GM13977 (cell line): ENCODE measurements around the gene ARHGEF3.

Experiments used
- DNase-seq: peaks from one replicate; pipeline ENCODE4 v3.0.0; 2012; ENCODE audit warnings: low spot score
- in situ Hi-C: fragments of 300-500 bp; cut with MboI; formaldehyde crosslinking; loops from one replicate; pipeline ENCODE4 v1.12.0; 2022; ENCODE audit warnings: low sequenced_read_pairs, low pct_unique_long_range_greater_than_20kb, mixed read lengths, inconsistent platforms; ENCODE audit not compliant: unreplicated experiment
- TF ChIP-seq, protein P1 (sequence below): IDR thresholded peaks from 2 replicates; pipeline ENCODE4 v1.5.1; 2012; ENCODE audit warnings: mild to moderate bottlenecking, control low read depth; ENCODE audit not compliant: insufficient read depth; ENCODE audit errors: extremely low read depth, missing control alignments

ARHGEF3 gene

GRCh38 chr3:56830884-56831283 lies 29.1 kb upstream of the ARHGEF3 start:
- TF ChIP-seq, protein P1, sequence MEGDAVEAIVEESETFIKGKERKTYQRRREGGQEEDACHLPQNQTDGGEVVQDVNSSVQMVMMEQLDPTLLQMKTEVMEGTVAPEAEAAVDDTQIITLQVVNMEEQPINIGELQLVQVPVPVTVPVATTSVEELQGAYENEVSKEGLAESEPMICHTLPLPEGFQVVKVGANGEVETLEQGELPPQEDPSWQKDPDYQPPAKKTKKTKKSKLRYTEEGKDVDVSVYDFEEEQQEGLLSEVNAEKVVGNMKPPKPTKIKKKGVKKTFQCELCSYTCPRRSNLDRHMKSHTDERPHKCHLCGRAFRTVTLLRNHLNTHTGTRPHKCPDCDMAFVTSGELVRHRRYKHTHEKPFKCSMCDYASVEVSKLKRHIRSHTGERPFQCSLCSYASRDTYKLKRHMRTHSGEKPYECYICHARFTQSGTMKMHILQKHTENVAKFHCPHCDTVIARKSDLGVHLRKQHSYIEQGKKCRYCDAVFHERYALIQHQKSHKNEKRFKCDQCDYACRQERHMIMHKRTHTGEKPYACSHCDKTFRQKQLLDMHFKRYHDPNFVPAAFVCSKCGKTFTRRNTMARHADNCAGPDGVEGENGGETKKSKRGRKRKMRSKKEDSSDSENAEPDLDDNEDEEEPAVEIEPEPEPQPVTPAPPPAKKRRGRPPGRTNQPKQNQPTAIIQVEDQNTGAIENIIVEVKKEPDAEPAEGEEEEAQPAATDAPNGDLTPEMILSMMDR, result no peak
- in situ Hi-C loops, result loop anchor here (25.0 kb wide), 1 partner anchor 156 kb away; no protein-coding TSS in a partner anchor
- no peak for DNase-seq

- TF ChIP-seq, protein P1, result no peak
- DNase-seq, result no peak
- in situ Hi-C loops, result loop anchor here (25.0 kb wide), 1 partner anchor 158 kb away; no protein-coding TSS in a partner anchor
These were observed 27.8 kb upstream of the ARHGEF3 start for GRCh38 chr3:56829533-56829932.

DNA sequence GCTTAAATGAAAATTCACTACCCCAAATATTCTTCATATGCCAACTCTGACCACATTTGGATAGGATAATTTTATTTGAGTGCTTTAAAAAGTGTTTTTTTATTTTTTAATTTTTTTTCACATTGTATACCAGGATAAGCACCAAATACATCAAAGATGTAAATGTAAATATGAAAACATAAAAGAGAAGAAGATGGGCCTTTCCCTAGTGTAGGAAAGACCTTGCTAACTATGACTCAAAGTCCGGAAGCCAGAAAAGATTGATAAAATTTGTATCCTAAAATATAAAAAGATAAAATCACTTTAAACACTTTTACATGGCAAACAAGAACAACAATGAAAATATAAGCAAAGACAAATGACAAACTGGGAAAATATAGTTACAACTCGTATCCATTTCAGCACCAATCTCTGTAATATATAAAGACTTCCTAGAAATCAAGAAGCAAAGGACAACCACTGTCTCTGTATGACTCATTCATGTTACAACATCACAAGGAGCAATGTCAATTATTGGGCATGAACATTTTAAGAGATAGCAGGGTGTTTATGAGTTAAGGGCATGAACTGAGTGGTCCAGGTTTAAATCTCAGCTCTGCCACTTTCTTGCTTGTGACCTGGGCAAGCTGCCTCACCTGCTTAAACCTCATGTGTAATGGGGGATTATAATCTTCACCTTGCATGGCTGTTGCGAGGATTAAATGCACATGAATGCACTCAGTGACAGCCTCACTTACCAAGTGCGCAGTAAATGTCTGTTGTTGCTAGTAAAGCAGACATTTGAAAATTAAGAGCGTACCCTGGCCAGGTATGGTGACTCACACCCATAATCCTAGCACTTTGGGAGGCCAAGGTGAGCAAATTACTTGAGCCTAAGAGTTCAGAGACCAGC lies 25.3 kb upstream of the ARHGEF3 start:
- in situ Hi-C loops, result loop anchor here (25.0 kb wide), 1 partner anchor 160 kb away; no protein-coding TSS in a partner anchor
- TF ChIP-seq, protein P1, result no peak
- DNase-seq, result no peak

- TF ChIP-seq, protein P1, result no peak
- in situ Hi-C loops, result loop anchor here (25.0 kb wide), 1 partner anchor 161 kb away; no protein-coding TSS in a partner anchor
These were observed 24.1 kb upstream of the ARHGEF3 start for GRCh38 chr3:56825567-56826438.

DNA sequence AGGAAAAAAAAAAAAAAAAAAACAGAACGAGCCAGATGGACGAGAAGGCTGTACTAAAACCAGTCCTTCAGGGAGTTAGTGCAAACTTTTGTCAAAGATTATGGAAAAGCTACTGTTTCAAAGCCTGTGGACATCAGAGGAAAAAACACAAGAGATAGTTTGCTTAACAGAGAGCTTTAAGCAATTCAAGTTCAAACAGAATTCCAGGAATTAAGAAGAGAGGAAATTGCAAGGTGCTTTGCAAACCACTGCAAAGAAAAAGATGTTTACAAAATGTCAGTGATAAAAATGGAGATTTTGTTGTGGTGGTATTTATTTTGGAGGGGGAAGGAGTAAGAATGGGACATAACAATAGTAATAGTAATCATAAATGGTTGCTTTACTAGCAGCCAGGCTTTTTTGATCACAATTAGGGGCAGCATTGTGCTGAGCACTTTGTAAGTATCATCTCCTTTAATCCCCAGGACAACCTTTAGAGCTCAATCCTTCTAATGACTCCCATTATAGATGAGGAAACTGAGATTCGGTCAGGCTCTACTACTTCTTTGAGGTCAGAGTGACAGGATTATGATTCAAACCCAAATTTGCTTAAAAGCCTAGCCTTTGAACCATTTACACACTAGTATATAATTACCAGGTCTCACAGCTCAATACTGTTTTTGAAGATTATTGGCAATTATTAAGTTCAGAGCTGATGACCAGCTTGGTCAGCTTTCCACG lies 22.4 kb upstream of the ARHGEF3 start:
- DNase-seq, result no peak
- in situ Hi-C loops, result no loop called here
- TF ChIP-seq, protein P1, result no peak

More at GRCh38 chr3:56825567-56826438, 24.1 kb upstream of the ARHGEF3 start:
- DNase-seq, result no peak
